ENCODE results near the gene PTPRN2.

Gene PTPRN2

DNA sequence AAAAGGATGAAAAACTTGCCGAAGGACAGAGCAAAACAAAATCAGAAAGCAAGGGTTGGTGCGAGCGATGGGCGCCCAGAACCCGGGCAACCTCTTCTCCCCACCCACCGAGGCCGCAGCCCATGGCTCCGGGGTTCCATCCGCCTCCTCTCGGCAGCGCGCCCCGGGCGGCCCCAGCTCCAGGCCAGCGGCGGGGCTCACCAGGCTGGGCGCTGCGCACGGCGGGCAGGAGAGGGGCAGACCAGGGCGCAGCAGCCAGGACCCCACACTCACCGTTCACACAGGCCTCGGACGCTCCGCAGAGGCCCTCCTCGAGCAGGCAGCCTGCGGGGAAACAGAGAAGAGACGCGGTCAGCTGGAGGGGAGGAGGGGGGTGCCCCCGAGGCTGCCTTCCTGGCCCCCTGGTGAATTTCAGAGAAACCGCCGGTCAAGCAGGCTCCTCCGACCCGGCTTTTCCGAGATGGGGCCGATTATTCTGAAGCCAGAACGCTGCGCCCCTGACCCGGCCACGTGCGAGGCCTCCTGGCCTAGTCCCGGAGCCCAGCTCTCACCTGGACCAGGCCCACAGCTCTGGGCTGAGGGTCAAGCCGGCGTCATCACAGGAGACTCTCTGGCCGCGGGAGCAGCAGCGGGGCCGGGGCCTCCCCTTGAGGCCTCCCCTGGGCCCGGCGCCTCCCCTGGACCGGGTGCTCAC lies 98.0 kb downstream of the PTPRN2 start:
- DNase-seq (ENCODE audit: low read depth in 2 of 2) = no peak

- no peak for DNase-seq (ENCODE audit: low read depth in 2 of 2)
These were observed 99.2 kb downstream of the PTPRN2 start for GRCh38 chr7:158488181-158488971.

DNA sequence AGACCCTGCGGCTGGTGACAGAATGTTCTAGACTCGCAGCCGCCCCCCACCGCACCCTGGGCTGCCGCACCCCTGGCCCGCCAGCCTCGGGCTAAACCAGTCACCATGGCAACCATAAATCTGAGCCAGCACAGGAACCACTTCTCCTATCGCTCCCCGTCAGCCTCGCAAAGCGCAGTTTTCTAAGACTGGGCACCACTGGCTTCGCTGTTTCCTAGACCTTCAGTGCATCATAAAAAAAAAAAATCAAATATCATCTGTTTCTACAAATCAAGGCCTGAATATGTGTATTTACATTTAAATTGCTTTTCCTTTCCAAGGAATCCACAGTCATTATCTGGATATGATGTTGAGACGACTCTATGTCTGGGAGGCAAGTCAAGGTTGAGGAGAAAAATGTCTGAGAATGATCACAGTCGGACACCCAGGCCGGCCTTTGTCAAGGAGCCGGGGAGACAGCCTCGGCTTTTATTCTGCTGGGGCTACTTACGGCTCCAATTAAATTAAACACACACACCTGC lies 99.9 kb downstream of the PTPRN2 start:
- DNase-seq (ENCODE audit: low read depth in 2 of 2) = no peak

DNA sequence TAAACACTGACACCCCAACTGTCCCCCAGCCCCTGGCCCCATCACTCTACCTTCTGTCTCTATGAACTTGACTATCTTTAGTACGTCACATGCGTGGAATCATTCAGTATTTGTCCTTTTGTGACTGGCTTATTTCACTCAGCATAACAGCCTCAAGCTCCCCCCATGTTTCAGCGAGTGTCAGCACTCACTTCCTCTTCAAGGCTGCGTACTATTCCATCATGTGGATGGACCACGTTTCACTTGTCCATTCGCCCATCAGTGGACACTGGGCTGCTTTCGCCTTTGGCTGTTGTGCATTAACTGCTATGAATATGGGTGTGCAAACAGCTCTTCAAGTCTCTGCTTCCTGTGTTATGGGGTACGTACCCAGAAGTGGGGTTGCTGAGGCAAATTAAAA lies 100.7 kb downstream of the PTPRN2 start:
- no peak for DNase-seq (ENCODE audit: low read depth in 2 of 2)

- no peak for DNase-seq (ENCODE audit: low read depth in 2 of 2)
These were observed 102.7 kb downstream of the PTPRN2 start for GRCh38 chr7:158484801-158485531.

DNA sequence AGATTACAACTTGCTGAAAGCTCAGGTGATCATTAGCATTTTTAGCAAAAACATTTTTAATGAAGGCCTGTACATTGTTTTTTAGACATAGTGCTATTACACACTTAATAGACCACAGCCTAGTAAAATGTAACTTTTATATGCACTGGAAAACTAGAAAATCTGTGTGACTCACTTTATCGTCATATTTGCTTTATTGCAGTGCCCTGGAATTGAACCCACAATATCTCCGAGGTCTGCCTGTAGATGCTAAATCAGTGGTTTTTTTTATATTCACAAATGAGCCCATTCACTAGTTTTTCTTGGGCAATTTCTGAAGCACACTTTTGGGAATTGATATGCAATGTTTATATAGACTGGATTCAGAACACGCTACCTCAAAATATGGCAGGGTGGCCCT lies 105.1 kb downstream of the PTPRN2 start:
- no peak for DNase-seq (ENCODE audit: low read depth in 2 of 2)

GRCh38 chr7:158479664-158480025 lies 108.0 kb downstream of the PTPRN2 start:
- no peak for DNase-seq (ENCODE audit: low read depth in 2 of 2)

GRCh38 chr7:158479021-158479663 lies 108.5 kb downstream of the PTPRN2 start:
- no peak for DNase-seq (ENCODE audit: low read depth in 2 of 2)

- no peak for DNase-seq (ENCODE audit: low read depth in 2 of 2)
These were observed 109.8 kb downstream of the PTPRN2 start for GRCh38 chr7:158477866-158478265.

- DNase-seq (ENCODE audit: low read depth in 2 of 2) = no peak
These were observed 111.2 kb downstream of the PTPRN2 start for GRCh38 chr7:158476331-158476932.

DNA sequence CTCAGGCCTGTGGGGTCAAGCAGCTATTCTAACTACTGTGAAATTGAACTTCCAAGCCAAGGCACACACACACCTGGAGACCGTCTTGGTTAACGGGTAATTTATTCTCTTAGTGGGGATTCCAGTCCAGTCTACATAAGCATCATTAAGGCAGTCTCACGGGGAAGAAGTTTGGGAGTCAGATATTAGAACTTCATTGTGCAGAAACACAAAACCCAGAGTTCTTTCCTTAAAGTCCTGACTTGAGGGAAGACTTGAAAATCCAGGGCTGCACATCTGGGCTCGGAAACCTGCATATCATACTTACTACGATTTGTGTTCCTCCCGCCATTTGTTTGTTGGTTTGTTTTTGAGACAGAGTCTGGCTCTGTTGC lies 112.0 kb downstream of the PTPRN2 start:
- no peak for DNase-seq (ENCODE audit: low read depth in 2 of 2)

DNA sequence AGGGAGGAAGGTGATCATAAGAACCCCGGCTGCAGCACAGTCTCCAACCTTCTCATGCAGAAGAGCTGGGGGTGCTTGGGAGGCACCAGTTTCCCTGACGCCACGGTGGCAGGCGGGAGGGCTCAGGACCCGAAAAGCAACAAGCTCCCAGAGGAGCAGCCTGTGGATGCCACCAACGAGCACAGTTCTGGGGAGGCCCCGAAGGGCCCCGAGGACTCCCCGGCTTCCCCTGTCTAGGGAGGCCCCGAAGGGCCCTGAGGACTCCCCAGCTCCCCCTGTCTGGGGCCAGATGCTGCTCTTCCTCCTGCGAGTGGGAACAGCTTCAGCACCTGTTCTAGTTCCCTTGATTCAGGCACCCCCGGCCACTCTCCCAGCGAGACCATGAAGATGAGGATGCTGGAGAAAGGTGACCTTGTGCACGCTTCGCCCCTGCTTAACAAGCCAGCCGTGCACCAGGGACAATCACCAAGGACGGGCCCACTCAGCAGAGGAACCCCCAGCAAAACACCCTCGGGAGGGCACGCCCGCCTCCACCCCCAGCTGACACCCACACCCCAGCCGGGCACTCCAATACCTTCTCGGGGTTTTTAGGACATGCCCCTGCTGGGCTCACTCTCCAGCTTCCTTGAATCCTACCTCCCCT lies 112.5 kb downstream of the PTPRN2 start:
- no peak for DNase-seq (ENCODE audit: low read depth in 2 of 2)

DNA sequence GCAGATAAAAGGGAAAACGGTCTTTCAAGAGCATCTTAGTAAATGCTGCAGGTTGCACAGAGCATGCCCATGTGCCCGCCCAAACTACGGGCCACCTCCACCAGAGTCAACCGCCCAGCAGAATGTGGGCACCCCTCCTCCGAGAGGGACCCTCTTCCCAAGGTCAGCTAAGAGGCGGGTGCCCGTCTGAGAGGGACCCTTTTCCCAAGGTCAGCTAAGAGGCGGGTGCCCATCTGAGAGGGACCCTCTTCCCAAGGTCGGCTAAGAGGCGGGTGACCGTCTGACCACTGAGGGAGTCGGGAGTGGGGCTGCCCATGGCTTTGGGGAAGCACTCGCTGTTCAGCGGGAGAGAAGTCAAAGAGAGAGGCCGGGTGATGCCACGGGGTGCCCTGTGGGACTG lies 113.1 kb downstream of the PTPRN2 start:
- no peak for DNase-seq (ENCODE audit: low read depth in 2 of 2)

DNA sequence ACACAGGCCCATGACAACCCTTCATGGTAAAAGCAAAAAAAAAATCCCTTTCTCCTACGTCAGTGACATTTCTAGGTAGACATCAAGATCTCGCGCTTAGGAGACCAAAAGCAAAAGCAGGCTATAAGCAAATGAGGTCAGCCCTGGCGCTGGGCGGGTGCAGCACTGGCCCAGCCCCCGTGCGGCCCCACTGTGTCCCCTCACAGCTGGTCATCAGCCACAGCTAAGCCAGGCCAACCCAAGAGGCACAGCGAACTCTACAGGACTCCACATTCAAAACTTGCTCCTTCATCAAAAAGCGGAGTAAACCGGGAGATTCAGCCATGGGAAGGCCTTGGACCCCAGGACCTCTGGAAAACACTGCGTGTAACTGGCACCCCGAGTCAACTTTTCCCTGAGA lies 113.7 kb downstream of the PTPRN2 start:
- no peak for DNase-seq (ENCODE audit: low read depth in 2 of 2)

DNA sequence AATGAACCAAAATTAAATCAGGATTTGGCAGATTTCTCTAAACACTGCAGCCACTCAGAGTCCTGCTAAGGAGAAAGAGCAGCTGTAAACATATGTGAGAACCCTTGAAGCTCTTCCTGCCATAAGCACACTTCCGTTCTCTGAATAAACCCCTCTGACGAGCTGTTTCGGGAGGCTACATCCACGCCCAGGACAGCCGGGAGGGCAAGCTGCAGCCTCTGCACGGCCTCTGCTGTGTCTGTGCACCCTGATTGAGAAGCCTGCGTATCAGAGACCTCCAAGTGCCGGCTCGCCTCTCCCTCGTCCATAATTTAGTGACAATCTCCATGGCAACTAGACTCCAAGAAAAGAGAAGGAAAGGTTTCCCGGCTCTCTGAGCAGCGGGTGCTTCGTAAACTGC lies 114.4 kb downstream of the PTPRN2 start:
- DNase-seq (ENCODE audit: low read depth in 2 of 2) = no peak

- DNase-seq (ENCODE audit: low read depth in 2 of 2) = no peak
These were observed 115.0 kb downstream of the PTPRN2 start for GRCh38 chr7:158472596-158472995.

DNA sequence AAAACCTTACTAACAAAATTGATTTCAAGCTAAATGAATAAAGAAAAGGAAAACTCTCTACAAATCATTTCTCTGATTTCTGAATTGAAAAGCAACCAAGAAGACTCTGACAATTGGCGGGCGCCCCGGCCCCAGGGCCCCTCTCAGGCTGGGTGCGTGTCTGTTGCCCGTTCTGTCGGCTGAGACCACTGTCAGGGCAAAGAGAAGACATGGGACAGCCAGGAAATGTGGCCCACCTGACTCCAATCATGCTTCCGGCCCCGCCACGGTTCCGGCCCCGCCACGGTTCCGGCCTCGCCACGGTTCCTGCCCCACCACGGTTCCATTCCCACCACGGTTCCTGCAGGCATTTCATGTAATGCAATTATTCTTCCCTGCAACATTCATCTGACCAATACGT lies 115.9 kb downstream of the PTPRN2 start:
- DNase-seq (ENCODE audit: low read depth in 2 of 2) = no peak

- no peak for DNase-seq (ENCODE audit: low read depth in 2 of 2)
These were observed 117.3 kb downstream of the PTPRN2 start for GRCh38 chr7:158470336-158470735.

DNA sequence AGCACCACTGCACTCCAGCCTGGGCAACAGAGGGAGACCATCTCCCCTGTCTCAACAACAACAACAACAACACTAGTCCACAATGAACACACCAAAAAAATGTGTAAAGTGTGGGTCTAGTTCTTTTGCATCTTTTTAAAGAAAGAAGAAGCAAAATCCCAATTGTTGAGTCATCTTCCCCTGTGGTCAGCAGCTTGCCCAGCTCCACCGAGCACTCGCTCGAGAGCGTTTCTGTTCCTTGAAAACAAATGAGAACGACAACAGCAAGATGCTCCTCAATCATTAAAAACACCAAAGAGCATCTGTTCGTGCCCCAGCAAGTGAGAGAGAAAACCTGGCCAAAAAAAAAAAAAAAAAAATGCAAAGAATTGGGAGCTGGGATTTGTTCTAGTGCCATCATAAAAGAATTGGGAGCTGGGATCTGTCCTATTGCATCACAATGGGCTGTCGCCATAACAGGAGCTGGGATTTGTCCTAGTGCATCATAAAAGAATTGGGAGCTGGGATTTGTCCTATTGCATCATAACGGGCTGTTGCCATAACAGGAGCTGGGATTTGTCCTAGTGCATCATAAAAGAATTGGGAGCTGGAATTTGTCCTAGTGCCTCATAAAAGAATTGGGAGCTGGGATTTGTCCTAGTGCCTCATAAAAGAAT lies 118.1 kb downstream of the PTPRN2 start:
- no peak for DNase-seq (ENCODE audit: low read depth in 2 of 2)

- DNase-seq (ENCODE audit: low read depth in 2 of 2) = no peak
These were observed 118.8 kb downstream of the PTPRN2 start for GRCh38 chr7:158468700-158469296.

Data from stimulated activated CD8-positive, alpha-beta memory T cell treated with anti-CD3 and anti-CD28 coated beads, Interleukin-7, amount 100 ng/mL, for 1 hour (primary cell).